MM.1S (cell line): ENCODE measurements around the gene NTPCR.
A peak's percentile ranks its signal among the peaks of the same experiment; 100 is the strongest.

ENCODE experiments used
- DNase-seq: peaks from one replicate; pipeline ENCODE4 v3.0.0-alpha.2; 2015
- H2AFZ ChIP-seq: fragments of 300-600 bp; sonication (generic); 2 replicates; pipeline ENCODE4 v1.6.0; 2016; ENCODE audit warnings: antibody characterized with exemption, low read length
- H3F3A ChIP-seq: fragments of 300-600 bp; sonication (generic); 2 replicates; pipeline ENCODE4 v1.6.1; 2016; ENCODE audit warnings: mild to moderate bottlenecking, antibody characterized with exemption, low read length, moderate library complexity, mixed read lengths; ENCODE audit not compliant: insufficient read depth
- H3K27ac ChIP-seq: fragments of 300-600 bp; sonication (generic); 2 replicates; pipeline ENCODE4 v1.5.1; 2016; ENCODE audit warnings: mild to moderate bottlenecking, low read length
- H3K27me3 ChIP-seq: fragments of 300-600 bp; sonication (generic); replicated peaks from 2 replicates; pipeline ENCODE4 v1.6.0; 2016; ENCODE audit warnings: low read length; ENCODE audit not compliant: insufficient read depth
- H3K36me3 ChIP-seq: fragments of 300-600 bp; sonication (generic); replicated peaks from 2 replicates; pipeline ENCODE4 v1.6.1; 2016; ENCODE audit warnings: mild to moderate bottlenecking, low read length, mixed read lengths; ENCODE audit not compliant: insufficient read depth
- H3K4me1 ChIP-seq: fragments of 300-600 bp; sonication (generic); 2 replicates; pipeline ENCODE4 v1.6.1; 2016; ENCODE audit warnings: low read length, mixed read lengths
- H3K4me2 ChIP-seq: fragments of 300-600 bp; sonication (generic); 2 replicates; pipeline ENCODE4 v1.6.0; 2016; ENCODE audit warnings: low read depth, low read length
- H3K4me3 ChIP-seq: fragments of 300-600 bp; sonication (generic); 2 replicates; pipeline ENCODE4 v1.5.1; 2016; ENCODE audit warnings: low read length, mixed read lengths
- H3K79me2 ChIP-seq: fragments of 300-600 bp; sonication (generic); 2 replicates; pipeline ENCODE4 v1.6.1; 2016; ENCODE audit warnings: mixed run types, low read length, mixed read lengths
- H3K9ac ChIP-seq: fragments of 300-600 bp; sonication (generic); 2 replicates; pipeline ENCODE4 v1.6.1; 2016; ENCODE audit warnings: low read length, mixed read lengths
- H3K9me2 ChIP-seq: fragments of 300-600 bp; sonication (generic); replicated peaks from 2 replicates; pipeline ENCODE4 v1.6.1; 2016; ENCODE audit warnings: mild to moderate bottlenecking, low read length, mixed read lengths; ENCODE audit not compliant: insufficient read depth
- H3K9me3 ChIP-seq: fragments of 300-600 bp; sonication (generic); replicated peaks from 2 replicates; pipeline ENCODE4 v1.6.1; 2016; ENCODE audit warnings: mild to moderate bottlenecking, low read length, mixed read lengths; ENCODE audit not compliant: insufficient read depth
- H4K20me1 ChIP-seq: fragments of 300-600 bp; sonication (generic); 2 replicates; pipeline ENCODE4 v1.6.1; 2016; ENCODE audit warnings: mild to moderate bottlenecking, low read length, moderate library complexity, mixed read lengths; ENCODE audit not compliant: insufficient read depth
- EZH2 ChIP-seq: fragments of 300-600 bp; sonication (generic); optimal IDR thresholded peaks from 2 replicates; pipeline ENCODE3; 2017; ENCODE audit warnings: low read depth, mild to moderate bottlenecking, antibody characterized with exemption, low read length, mixed read lengths
- EZH2phosphoT487 ChIP-seq: fragments of 300-600 bp; sonication (generic); IDR thresholded peaks from 2 replicates; pipeline ENCODE4 v1.6.1; 2018; ENCODE audit warnings: antibody characterized with exemption, low read length
- TF ChIP-seq, protein P1 (sequence below): fragments of 300-600 bp; sonication (generic); IDR thresholded peaks from 2 replicates; pipeline ENCODE4 v1.5.1; 2016; ENCODE audit warnings: antibody characterized with exemption, low read length, mixed read lengths

The NTPCR gene

DNA sequence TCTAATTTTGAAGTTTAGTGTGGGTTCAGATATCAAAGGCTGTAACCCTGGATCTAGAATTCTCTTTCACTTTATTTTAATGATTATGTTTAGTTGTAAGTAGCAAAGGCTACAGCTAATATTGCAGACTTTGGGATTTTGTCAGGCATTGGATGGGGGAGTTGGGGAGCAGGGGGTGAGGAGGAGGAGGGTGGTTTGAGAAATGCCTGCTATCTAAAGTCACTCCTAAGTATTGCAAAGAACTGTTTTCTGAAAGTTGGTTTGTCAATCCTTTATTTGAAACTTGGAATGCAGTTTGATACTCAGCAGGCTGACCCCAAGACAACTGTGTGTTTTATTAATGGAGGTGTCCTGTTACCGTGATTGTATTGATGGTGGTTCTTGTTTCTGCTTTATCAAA is 1.2 kb downstream of the NTPCR start:
- H3K27ac ChIP-seq, result no peak overlapping the region
- no peaks in the 10 kb centered on the region for H3K36me3 ChIP-seq
- H3F3A ChIP-seq, result no peaks in the 10 kb centered on the region
- H3K9me3 ChIP-seq, result no peaks in the 10 kb centered on the region
- no peaks in the 10 kb centered on the region for H3K9me2 ChIP-seq
- H4K20me1 ChIP-seq, result no peaks in the 10 kb centered on the region
- H3K4me1 ChIP-seq, result peaks cover 6% of the 10 kb centered on the region; the same call in 1 of the 2 replicates
- TF ChIP-seq, protein P1, sequence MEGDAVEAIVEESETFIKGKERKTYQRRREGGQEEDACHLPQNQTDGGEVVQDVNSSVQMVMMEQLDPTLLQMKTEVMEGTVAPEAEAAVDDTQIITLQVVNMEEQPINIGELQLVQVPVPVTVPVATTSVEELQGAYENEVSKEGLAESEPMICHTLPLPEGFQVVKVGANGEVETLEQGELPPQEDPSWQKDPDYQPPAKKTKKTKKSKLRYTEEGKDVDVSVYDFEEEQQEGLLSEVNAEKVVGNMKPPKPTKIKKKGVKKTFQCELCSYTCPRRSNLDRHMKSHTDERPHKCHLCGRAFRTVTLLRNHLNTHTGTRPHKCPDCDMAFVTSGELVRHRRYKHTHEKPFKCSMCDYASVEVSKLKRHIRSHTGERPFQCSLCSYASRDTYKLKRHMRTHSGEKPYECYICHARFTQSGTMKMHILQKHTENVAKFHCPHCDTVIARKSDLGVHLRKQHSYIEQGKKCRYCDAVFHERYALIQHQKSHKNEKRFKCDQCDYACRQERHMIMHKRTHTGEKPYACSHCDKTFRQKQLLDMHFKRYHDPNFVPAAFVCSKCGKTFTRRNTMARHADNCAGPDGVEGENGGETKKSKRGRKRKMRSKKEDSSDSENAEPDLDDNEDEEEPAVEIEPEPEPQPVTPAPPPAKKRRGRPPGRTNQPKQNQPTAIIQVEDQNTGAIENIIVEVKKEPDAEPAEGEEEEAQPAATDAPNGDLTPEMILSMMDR, result no peak
- no peak for TF ChIP-seq EZH2
- no peak for TF ChIP-seq EZH2phosphoT487
- 0 out of 2 replicates have a peak overlapping the region, but pooled peaks have one; percentile 99 for H2AFZ ChIP-seq
- peak overlapping the region; percentile 83 for H3K4me3 ChIP-seq
- H3K79me2 ChIP-seq, result no peaks in the 10 kb centered on the region
- no peak for DNase-seq
- H3K9ac ChIP-seq, result no peak overlapping the region
- peak overlapping the region; percentile 79 for H3K4me2 ChIP-seq
- H3K27me3 ChIP-seq, result no peaks in the 10 kb centered on the region

DNA sequence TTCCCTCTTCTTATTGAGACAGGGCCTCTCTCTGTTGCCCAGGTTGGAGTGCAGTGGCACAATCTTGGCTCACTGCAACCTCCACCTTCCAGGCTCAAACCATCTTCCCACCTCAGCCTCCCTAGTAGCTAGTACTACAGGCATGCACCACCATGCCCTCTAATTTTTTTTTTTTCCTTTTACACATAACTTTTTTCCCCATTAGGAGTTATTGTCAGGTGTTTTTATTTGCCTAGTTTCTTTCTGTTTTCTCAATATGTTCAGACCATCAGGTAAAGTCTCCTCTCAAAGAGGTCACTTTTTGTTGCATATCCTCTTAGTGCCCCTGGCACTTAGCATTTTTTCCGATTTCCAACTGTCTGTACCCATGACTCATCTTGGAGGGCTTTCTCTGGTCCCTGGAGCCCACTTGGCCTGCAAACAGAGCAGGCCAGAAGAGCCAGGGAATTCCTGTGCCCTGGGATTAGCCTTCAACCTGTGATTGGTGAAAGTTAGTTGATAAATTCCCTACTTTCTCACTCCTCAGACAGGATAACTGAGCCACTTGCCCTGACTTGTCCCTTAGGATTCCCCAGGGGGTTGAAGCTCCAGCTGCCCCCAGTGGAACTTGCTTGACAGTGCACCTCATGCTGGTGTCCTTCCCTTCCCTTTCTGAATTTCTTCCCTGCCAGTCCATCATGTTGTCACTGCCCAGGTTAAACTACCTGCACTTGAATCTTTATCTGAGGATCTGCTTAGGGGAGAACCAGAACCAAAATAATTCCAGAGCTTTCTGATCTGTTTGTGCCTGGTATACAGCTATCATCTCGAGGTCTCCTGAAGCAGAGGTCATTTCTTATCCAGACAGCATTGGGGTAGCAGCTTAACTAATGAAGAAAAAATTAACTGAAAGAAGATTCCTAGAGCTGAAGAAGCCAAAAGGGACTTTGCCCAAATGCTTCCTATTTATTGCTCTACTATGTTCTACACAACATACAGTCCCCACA is 2.4 kb downstream of the NTPCR start:
- H3K9me3 ChIP-seq, result no peaks in the 10 kb centered on the region
- H3K4me1 ChIP-seq, result peaks cover 6% of the 10 kb centered on the region; the same call in 1 of the 2 replicates
- no peak overlapping the region for H3K9ac ChIP-seq
- no peaks in the 10 kb centered on the region for H3K79me2 ChIP-seq
- TF ChIP-seq, protein P1, result peak; percentile 80
- TF ChIP-seq EZH2, result no peak
- no peak for TF ChIP-seq EZH2phosphoT487
- no peaks in the 10 kb centered on the region for H3F3A ChIP-seq
- no peak overlapping the region for H3K4me3 ChIP-seq
- H3K27ac ChIP-seq, result no peak overlapping the region
- no peaks in the 10 kb centered on the region for H3K9me2 ChIP-seq
- H2AFZ ChIP-seq, result no peak overlapping the region
- H3K36me3 ChIP-seq, result no peaks in the 10 kb centered on the region
- DNase-seq, result peak; percentile 65
- no peaks in the 10 kb centered on the region for H3K27me3 ChIP-seq
- H3K4me2 ChIP-seq, result no peak overlapping the region
- H4K20me1 ChIP-seq, result no peaks in the 10 kb centered on the region

DNA sequence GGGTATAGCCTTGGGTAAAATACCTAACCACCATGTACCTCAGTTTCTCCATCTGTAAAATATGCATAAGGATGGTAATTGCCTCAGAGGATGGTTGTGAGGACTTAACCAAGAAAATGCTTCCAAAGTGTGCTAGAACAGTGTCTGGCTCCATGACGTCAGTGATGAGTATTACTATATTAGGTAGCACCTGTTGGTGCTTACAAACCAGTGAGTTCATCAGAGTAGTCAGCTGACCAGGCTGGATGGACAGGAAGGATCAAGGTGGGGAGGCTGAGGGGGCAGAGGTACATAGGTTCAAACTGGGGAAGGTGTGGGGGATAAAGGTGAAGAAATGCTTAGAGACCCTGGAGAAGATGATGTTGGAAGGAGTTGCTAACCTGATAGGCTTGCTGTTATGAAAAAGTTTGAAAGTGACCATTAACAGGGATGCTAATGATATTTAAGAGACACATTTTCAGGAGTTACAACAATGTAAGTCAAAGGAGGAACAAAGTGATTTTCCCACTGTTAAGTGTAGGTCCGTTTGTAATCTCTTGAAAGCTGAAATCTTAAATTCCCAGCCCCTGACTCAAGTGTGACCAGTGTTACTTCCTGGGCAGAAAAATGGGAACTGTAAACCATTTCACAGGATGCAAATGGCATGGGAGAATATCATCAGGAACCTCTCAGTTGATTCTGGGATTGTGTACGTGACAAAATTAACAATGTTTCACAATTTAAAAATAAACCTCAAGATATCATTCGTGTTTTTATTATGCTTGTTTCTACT is 4.4 kb downstream of the NTPCR start:
- no peak for DNase-seq
- Histone ChIP-seq H4K20me1 (no peaks in the 10 kb centered on the region), H3K9ac (no peak overlapping the region), H3F3A (no peaks in the 10 kb centered on the region), H3K79me2 (no peaks in the 10 kb centered on the region), H3K27ac (no peak overlapping the region), H3K4me1 (peaks cover 6% of the 10 kb centered on the region; the same call in 1 of the 2 replicates), H3K9me3 (no peaks in the 10 kb centered on the region), H2AFZ (no peak overlapping the region), H3K27me3 (no peaks in the 10 kb centered on the region), H3K4me2 (no peak overlapping the region), H3K9me2 (no peaks in the 10 kb centered on the region), H3K4me3 (no peak overlapping the region), H3K36me3 (no peaks in the 10 kb centered on the region)
- TF ChIP-seq, protein P1, result no peak
- TF ChIP-seq EZH2phosphoT487, result no peak
- TF ChIP-seq EZH2, result no peak
